HG03571 (cell line): ENCODE data around the gene AFDN.

ENCODE experiments used
- ATAC-seq: cut with Tn5 transposase; IDR thresholded peaks from one replicate; pipeline ENCODE4 v1.9.1; 2021; ENCODE audit not compliant: unreplicated experiment

The AFDN gene

GRCh38 chr6:167870321-167870720 lies 43.6 kb downstream of the AFDN start:
- ATAC-seq: no peak

GRCh38 chr6:167872538-167873210 lies 46.0 kb downstream of the AFDN start:
- no peak for ATAC-seq

- no peak for ATAC-seq
Measured at GRCh38 chr6:167877994-167878779, 51.5 kb downstream of the AFDN start.

GRCh38 chr6:167879612-167880011 lies 52.9 kb downstream of the AFDN start:
- no peak for ATAC-seq

- no peak for ATAC-seq
Measured at GRCh38 chr6:167881327-167881726, 54.6 kb downstream of the AFDN start.

- no peak for ATAC-seq
Measured at GRCh38 chr6:167882244-167882643, 55.5 kb downstream of the AFDN start.

- ATAC-seq: no peak
Measured at GRCh38 chr6:167888098-167888497, 61.4 kb downstream of the AFDN start.

GRCh38 chr6:167892835-167893815 lies 66.4 kb downstream of the AFDN start:
- no peak for ATAC-seq

- no peak for ATAC-seq
Measured at GRCh38 chr6:167894965-167895364, 68.3 kb downstream of the AFDN start.

GRCh38 chr6:167896648-167897047 lies 69.9 kb downstream of the AFDN start:
- no peak for ATAC-seq

GRCh38 chr6:167898673-167899311 lies 72.1 kb downstream of the AFDN start:
- ATAC-seq: no peak

GRCh38 chr6:167904791-167905190 lies 78.1 kb downstream of the AFDN start:
- ATAC-seq: no peak

GRCh38 chr6:167906899-167907298 lies 80.2 kb downstream of the AFDN start:
- no peak for ATAC-seq

GRCh38 chr6:167907837-167908681 lies 81.3 kb downstream of the AFDN start:
- ATAC-seq: no peak

GRCh38 chr6:167910007-167910406 lies 83.3 kb downstream of the AFDN start:
- no peak for ATAC-seq

- no peak for ATAC-seq
Measured at GRCh38 chr6:167910652-167911051, 83.9 kb downstream of the AFDN start.

GRCh38 chr6:167912494-167912893 lies 85.8 kb downstream of the AFDN start:
- ATAC-seq: no peak

GRCh38 chr6:167913699-167914098 lies 87.0 kb downstream of the AFDN start:
- no peak for ATAC-seq

- no peak for ATAC-seq
Measured at GRCh38 chr6:167915139-167915538, 88.4 kb downstream of the AFDN start.

GRCh38 chr6:167917551-167918154 lies 90.9 kb downstream of the AFDN start:
- no peak for ATAC-seq
